SK-N-SH treated with all-trans-retinoic acid at 6 μM for 48 hours (cell line): ENCODE measurements around the gene KCNB1.

Experiments
- ATAC-seq: fragments of 200-7000 bp; cut with Tn5 transposase; 3 replicates; pipeline ENCODE4 v1.9.1; 2020; ENCODE audit warnings: mild to moderate bottlenecking, moderate library complexity
- ARNTL ChIP-seq: fragments of 450-650 bp; formaldehyde crosslinking; IDR thresholded peaks from 2 replicates; pipeline ENCODE4 v1.5.0; 2020; ENCODE audit warnings: low read depth, mild to moderate bottlenecking, moderate library complexity, borderline replicate concordance
- BACH2 ChIP-seq: fragments of 250-450 bp; sonication (Bioruptor Pico); IDR thresholded peaks from 2 replicates; pipeline ENCODE4 v1.9.0; 2021; ENCODE audit warnings: mild to moderate bottlenecking, borderline replicate concordance
- CSDC2 ChIP-seq: fragments of 250-450 bp; sonication (Bioruptor Pico); IDR thresholded peaks from 2 replicates; pipeline ENCODE4 v1.5.0; 2020; ENCODE audit warnings: mild to moderate bottlenecking, moderate library complexity
- GLIS3 ChIP-seq: fragments of 250-450 bp; sonication (Bioruptor Pico); IDR thresholded peaks from 2 replicates; pipeline ENCODE4 v1.5.0; 2020; ENCODE audit warnings: mild to moderate bottlenecking, moderate library complexity
- ISL1 ChIP-seq: fragments of 250-450 bp; sonication (Bioruptor Pico); IDR thresholded peaks from 2 replicates; pipeline ENCODE4 v2.1.2; 2022; ENCODE audit warnings: mild to moderate bottlenecking, moderate library complexity
- OSR1 ChIP-seq: fragments of 250-450 bp; sonication (Bioruptor Pico); IDR thresholded peaks from 2 replicates; pipeline ENCODE4 v1.8.0; 2022; ENCODE audit warnings: moderate library complexity, mild to moderate bottlenecking, inconsistent platforms
- PPARA ChIP-seq: fragments of 250-450 bp; sonication (Bioruptor Pico); IDR thresholded peaks from 2 replicates; pipeline ENCODE4 v1.5.0; 2020; ENCODE audit warnings: mild to moderate bottlenecking, borderline replicate concordance
- RARB ChIP-seq: fragments of 250-450 bp; sonication (Bioruptor Pico); IDR thresholded peaks from 2 replicates; pipeline ENCODE4 v1.8.0; 2021; ENCODE audit warnings: mild to moderate bottlenecking, moderate library complexity
- TCF4 ChIP-seq: fragments of 250-450 bp; sonication (Bioruptor Pico); IDR thresholded peaks from 2 replicates; pipeline ENCODE4 v1.8.0; 2021; ENCODE audit warnings: mild to moderate bottlenecking, moderate library complexity, borderline replicate concordance
- TOX ChIP-seq: fragments of 250-450 bp; sonication (Bioruptor Pico); IDR thresholded peaks from 2 replicates; pipeline ENCODE4 v1.8.0; 2021; ENCODE audit warnings: mild to moderate bottlenecking, moderate library complexity, borderline replicate concordance
- ZC3H10 ChIP-seq: fragments of 250-450 bp; sonication (Bioruptor Pico); IDR thresholded peaks from 2 replicates; pipeline ENCODE4 v1.5.1; 2021; ENCODE audit warnings: mild to moderate bottlenecking, moderate library complexity
- ZFP3 ChIP-seq: fragments of 250-450 bp; sonication (Bioruptor Pico); IDR thresholded peaks from 2 replicates; pipeline ENCODE4 v1.5.0; 2020; ENCODE audit warnings: mild to moderate bottlenecking, moderate library complexity
- ZFP30 ChIP-seq: fragments of 450-650 bp; formaldehyde crosslinking; IDR thresholded peaks from 2 replicates; pipeline ENCODE4 v1.5.0; 2022; ENCODE audit warnings: mild to moderate bottlenecking, moderate library complexity
- ZNF565 ChIP-seq: fragments of 450-650 bp; formaldehyde crosslinking; conservative IDR thresholded peaks from 2 replicates; pipeline ENCODE4 v1.5.0; 2020; ENCODE audit warnings: low read depth, mild to moderate bottlenecking, moderate library complexity
- ZNF70 ChIP-seq: fragments of 450-650 bp; formaldehyde crosslinking; IDR thresholded peaks from 2 replicates; pipeline ENCODE4 v1.5.0; 2020; ENCODE audit warnings: mild to moderate bottlenecking, moderate library complexity
- ZNF8 ChIP-seq: fragments of 450-650 bp; formaldehyde crosslinking; IDR thresholded peaks from 2 replicates; pipeline ENCODE4 v1.5.0; 2020; ENCODE audit warnings: mild to moderate bottlenecking, moderate library complexity
- TF ChIP-seq, protein P1 (sequence below): fragments of 250-450 bp; sonication (Bioruptor Pico); IDR thresholded peaks from 2 replicates; pipeline ENCODE4 v1.5.1; 2020; ENCODE audit warnings: low read depth, mild to moderate bottlenecking, moderate library complexity
- TF ChIP-seq, protein P2 (sequence below): fragments of 250-450 bp; sonication (Bioruptor Pico); IDR thresholded peaks from 2 replicates; pipeline ENCODE4 v1.8.0; 2020; ENCODE audit warnings: mild to moderate bottlenecking, moderate library complexity, borderline replicate concordance
- TF ChIP-seq, protein P3 (sequence below): fragments of 250-450 bp; sonication (Bioruptor Pico); IDR thresholded peaks from 2 replicates; pipeline ENCODE4 v1.5.1; 2021; ENCODE audit warnings: mild to moderate bottlenecking, moderate library complexity
- TF ChIP-seq, protein P4 (sequence below): fragments of 250-450 bp; sonication (Bioruptor Pico); IDR thresholded peaks from 2 replicates; pipeline ENCODE4 v1.5.0; 2020; ENCODE audit warnings: mild to moderate bottlenecking, moderate library complexity

Gene KCNB1

DNA sequence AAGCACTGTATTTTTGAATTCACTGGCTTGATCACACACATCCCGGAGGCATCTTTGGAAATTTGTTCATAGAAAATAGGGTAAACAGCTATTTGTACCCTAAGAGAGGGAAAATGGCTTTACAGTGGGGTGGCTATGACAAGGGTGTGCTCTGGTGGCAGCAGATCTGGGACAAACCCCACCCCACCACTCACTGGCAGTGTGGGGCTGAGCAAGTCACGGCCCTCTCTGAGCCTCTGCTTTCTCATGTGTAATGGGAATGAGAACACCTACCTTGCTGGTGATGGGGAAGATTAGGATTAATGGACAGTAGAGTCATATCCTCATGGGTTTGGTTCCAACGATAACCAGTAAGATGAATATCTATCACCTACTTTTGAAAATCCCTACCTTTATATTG, 78.0 kb downstream of the KCNB1 start:
- no peak for ATAC-seq
- TF ChIP-seq ZFP3 (CRISPR knock-in tag) (no peak), BACH2 (CRISPR knock-in tag) (no peak), TOX (CRISPR knock-in tag) (no peak), PPARA (CRISPR knock-in tag) (no peak), ZNF70 (CRISPR knock-in tag) (no peak), ZFP30 (CRISPR knock-in tag) (no peak), ARNTL (CRISPR knock-in tag) (no peak), CSDC2 (CRISPR knock-in tag) (no peak), ISL1 (CRISPR knock-in tag) (no peak), ZC3H10 (CRISPR knock-in tag) (no peak), GLIS3 (CRISPR knock-in tag) (no peak)
- TF ChIP-seq, protein P1, sequence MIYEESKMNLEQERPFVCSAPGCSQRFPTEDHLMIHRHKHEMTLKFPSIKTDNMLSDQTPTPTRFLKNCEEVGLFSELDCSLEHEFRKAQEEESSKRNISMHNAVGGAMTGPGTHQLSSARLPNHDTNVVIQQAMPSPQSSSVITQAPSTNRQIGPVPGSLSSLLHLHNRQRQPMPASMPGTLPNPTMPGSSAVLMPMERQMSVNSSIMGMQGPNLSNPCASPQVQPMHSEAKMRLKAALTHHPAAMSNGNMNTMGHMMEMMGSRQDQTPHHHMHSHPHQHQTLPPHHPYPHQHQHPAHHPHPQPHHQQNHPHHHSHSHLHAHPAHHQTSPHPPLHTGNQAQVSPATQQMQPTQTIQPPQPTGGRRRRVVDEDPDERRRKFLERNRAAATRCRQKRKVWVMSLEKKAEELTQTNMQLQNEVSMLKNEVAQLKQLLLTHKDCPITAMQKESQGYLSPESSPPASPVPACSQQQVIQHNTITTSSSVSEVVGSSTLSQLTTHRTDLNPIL (CRISPR knock-in tag): no peak
- TF ChIP-seq, protein P2, sequence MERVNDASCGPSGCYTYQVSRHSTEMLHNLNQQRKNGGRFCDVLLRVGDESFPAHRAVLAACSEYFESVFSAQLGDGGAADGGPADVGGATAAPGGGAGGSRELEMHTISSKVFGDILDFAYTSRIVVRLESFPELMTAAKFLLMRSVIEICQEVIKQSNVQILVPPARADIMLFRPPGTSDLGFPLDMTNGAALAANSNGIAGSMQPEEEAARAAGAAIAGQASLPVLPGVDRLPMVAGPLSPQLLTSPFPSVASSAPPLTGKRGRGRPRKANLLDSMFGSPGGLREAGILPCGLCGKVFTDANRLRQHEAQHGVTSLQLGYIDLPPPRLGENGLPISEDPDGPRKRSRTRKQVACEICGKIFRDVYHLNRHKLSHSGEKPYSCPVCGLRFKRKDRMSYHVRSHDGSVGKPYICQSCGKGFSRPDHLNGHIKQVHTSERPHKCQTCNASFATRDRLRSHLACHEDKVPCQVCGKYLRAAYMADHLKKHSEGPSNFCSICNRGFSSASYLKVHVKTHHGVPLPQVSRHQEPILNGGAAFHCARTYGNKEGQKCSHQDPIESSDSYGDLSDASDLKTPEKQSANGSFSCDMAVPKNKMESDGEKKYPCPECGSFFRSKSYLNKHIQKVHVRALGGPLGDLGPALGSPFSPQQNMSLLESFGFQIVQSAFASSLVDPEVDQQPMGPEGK: no peak
- TF ChIP-seq, protein P3, sequence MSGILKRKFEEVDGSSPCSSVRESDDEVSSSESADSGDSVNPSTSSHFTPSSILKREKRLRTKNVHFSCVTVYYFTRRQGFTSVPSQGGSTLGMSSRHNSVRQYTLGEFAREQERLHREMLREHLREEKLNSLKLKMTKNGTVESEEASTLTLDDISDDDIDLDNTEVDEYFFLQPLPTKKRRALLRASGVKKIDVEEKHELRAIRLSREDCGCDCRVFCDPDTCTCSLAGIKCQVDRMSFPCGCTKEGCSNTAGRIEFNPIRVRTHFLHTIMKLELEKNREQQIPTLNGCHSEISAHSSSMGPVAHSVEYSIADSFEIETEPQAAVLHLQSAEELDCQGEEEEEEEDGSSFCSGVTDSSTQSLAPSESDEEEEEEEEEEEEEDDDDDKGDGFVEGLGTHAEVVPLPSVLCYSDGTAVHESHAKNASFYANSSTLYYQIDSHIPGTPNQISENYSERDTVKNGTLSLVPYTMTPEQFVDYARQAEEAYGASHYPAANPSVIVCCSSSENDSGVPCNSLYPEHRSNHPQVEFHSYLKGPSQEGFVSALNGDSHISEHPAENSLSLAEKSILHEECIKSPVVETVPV: no peak

DNA sequence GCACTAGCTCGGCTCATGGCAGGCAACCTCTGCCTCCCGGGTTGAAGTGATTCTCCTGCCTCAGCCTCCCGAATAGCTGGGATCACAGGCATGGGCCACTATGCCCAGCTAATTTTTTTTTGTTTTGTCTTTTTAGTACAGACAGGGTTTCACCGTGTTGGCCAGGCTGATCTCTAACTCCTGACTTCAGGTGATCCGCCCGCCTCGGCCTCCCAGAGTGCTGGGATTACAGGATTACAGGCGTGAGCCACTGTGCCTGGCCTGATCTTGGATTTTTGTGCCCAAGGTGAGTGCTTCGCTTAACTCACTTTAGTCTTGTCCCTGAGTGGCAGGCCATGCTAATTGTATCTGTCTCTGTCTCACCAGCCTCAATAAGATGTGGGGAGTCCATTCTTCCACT, 78.6 kb downstream of the KCNB1 start:
- TF ChIP-seq ZNF8 (CRISPR knock-in tag) (no peak), ISL1 (CRISPR knock-in tag) (no peak), OSR1 (no peak), ZC3H10 (CRISPR knock-in tag) (no peak), RARB (no peak), ARNTL (CRISPR knock-in tag) (no peak)
- ATAC-seq: no peak

DNA sequence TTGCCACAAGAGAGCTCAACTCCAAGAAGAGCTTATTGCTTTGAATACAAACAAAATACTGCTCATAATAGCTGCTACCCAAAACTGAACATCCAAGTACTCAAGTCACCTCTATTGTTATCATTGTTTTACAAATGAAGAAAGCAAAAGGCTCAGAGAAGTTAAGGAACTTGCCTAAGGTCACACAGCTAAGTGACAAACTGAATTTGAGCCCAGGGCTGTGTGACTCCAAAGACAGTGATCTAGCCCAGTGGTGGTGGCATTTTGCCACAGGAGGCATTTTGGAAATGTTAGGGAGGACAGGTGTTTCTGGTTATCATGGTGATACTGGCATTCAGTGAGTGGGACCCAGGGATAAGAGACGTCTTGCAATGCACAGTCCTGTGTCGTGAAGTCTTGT, 79.5 kb downstream of the KCNB1 start:
- TF ChIP-seq ZFP3 (CRISPR knock-in tag) (no peak), ARNTL (CRISPR knock-in tag) (no peak), TCF4 (no peak)
- TF ChIP-seq, protein P3: no peak

DNA sequence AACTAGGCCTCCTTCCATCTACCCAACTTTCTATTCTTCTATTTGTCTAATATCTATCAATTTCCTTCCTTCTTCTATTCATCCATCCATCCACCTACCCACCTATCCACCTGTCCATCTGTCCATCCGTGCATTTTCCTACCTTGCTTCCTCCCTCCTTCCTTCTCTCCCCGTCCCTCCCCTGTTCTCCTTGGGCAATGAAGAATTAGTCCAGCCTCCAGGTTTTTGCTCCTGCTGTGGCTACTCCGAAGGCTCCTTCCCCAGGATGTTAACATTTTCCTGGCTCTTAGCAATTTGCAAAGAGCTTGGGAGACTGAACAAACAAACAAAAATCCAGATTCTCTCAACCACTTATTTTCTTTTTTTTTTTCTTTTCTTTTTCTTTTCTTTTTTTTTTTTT, 81.6 kb downstream of the KCNB1 start:
- TF ChIP-seq PPARA (CRISPR knock-in tag) (no peak), ZFP30 (CRISPR knock-in tag) (no peak), RARB (no peak), ZNF70 (CRISPR knock-in tag) (no peak), ZNF565 (CRISPR knock-in tag) (no peak), BACH2 (CRISPR knock-in tag) (no peak), GLIS3 (CRISPR knock-in tag) (no peak)
- TF ChIP-seq, protein P2: no peak
- TF ChIP-seq, protein P4, sequence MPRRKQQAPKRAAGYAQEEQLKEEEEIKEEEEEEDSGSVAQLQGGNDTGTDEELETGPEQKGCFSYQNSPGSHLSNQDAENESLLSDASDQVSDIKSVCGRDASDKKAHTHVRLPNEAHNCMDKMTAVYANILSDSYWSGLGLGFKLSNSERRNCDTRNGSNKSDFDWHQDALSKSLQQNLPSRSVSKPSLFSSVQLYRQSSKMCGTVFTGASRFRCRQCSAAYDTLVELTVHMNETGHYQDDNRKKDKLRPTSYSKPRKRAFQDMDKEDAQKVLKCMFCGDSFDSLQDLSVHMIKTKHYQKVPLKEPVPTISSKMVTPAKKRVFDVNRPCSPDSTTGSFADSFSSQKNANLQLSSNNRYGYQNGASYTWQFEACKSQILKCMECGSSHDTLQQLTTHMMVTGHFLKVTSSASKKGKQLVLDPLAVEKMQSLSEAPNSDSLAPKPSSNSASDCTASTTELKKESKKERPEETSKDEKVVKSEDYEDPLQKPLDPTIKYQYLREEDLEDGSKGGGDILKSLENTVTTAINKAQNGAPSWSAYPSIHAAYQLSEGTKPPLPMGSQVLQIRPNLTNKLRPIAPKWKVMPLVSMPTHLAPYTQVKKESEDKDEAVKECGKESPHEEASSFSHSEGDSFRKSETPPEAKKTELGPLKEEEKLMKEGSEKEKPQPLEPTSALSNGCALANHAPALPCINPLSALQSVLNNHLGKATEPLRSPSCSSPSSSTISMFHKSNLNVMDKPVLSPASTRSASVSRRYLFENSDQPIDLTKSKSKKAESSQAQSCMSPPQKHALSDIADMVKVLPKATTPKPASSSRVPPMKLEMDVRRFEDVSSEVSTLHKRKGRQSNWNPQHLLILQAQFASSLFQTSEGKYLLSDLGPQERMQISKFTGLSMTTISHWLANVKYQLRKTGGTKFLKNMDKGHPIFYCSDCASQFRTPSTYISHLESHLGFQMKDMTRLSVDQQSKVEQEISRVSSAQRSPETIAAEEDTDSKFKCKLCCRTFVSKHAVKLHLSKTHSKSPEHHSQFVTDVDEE (CRISPR knock-in tag): no peak
- TF ChIP-seq, protein P3: no peak

More for the DNA sequence above, 79.5 kb downstream of the KCNB1 start:
- ATAC-seq: no peak

More for the DNA sequence above, 81.6 kb downstream of the KCNB1 start:
- ATAC-seq: no peak
